GM18502 (cell line): ENCODE results near the gene SIK2.

Source experiments
- ATAC-seq: cut with Tn5 transposase; IDR thresholded peaks from one replicate; pipeline ENCODE4 v1.9.1; 2021; ENCODE audit warnings: mild to moderate bottlenecking; ENCODE audit not compliant: unreplicated experiment, poor library complexity

Gene SIK2

DNA sequence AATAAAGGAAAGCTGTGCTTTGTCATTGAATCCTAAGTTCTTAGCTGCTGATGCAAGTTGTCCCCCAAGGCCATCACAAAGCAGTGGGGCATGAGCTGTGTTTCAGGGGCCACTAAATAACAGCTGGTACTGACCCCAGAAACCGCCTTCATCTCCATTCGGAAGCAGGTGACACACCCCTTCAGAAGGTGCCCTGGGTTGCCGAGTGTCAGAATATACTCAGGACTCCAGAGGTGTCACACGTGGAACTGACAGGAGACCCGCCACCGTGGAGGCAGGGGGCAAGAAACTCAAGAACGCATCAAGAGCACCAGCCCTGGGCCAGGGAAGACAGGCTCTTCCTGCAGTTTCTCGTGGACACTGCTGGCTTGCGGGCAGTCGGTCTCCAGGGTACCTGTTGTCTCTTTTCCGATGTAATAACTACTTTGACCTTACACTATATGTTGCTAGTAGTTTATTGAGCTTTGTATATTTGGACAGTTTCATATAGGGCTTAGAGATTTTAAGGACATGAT, 122.4 kb downstream of the SIK2 start:
- no peak for ATAC-seq

DNA sequence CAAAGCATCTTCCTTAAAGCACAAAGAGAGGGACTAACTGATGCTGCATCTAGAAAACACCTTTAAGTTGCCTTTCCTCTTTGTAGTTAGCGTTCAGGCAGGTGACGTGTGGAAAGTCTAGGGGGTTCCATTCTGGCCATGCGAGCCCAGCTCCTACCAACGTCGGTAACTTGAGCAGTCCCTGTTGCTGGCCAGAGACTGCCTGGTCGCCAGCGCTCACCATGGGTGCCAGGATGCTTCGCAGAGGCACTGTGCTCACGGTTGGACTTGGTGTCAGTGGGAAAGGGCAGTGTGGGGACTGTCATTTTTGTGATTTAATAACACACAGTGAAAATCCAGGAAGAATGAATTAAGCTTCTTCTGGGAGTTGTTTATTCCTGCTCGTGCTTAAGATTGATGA, 123.4 kb downstream of the SIK2 start:
- ATAC-seq, result no peak

DNA sequence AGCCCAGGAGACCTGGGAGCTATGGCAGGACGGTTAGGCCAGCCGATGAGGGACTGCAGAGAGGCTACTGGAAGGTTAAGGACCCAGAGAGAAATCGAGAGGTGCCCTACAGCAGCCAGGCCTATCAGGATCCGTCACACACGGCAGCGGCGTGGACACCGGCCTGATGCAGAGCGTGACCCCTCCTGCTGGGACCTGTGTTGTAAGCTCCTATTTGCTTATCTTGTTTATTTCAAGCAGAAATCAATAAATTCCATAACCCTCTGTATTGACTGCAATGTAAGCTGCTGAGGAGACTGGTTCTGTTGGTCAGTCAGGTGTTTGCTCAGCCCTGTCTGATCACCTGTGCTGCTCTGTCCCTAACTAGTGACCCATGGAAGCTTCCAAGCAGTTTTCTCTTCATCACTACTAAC, 124.1 kb downstream of the SIK2 start:
- no peak for ATAC-seq

DNA sequence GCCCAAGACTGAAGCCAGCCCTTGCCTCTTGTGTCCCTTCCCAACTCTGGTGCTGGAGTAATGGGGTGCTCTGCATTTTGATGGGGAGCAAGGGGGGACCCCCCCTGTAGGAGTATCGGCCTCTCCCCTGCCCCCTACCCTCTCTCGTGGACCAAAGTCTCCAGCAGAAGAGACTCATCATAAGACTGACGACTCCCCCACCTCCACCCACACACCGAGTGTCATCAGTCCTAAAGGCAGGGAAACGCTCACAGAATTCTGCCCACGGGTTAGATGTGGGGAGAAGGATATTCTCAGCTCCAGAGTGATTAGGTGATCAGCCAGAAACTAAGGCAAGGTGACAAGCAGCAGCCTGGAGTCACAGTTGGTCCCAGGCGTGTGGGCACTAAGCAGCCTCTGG, 125.2 kb downstream of the SIK2 start:
- ATAC-seq, result no peak

DNA sequence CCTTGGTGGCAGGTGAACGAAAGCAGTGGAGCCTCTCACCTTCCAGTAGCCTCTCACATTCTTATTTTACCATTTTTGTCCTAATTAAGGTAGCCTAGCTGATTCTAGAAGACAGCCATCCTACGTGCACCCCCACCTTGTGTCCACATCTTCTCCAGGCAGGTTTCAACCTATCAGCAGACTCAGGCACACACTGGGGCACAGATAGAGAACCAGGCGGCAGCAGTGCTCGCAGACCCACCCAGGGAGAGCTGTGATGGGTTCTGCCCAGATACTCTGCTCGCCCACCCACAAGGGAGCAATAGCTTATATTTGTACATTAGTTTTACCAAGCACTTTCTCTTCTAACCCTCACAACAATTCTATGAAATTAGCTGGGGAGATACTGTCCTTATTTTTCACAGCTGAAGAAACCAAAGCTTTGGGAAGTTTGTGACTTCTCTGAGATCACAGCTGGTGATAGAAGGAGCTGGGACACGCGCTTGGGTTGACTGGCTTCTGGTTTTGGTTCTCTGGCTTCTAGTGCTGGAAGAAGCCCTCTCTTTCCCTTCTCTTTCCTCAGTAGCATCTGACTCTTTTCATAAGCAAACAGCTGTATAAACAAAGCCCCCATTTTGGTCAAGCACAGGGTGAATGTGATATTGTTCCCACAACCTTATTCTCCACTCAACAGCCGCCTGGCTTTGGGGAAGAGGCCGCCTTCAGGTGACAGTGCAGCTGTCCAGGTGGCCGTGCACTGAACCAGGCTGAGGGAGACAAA, 127.0 kb downstream of the SIK2 start:
- no peak for ATAC-seq

DNA sequence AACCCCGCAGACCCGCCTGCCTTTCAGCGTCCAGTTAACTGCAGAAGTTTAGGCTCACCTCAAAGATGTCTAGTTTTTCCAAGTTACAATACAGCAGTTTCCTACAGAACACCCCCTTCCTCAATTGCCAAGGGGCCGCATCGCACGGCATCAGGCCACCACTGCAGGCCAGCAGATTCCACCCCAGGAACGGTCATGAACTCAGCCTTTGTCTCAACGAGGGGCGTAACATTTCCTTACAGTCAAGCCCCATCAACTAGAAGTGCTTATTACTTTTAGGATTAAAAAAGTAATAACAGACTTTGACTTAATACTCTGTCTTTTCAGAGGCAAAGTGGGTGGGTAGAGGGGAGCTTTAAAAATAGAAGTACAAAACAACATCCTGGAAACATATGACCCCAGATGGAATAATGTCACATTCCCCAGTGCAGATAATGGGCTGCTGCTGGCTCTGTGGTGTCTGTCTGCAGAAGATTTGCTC, 127.6 kb downstream of the SIK2 start:
- no peak for ATAC-seq

DNA sequence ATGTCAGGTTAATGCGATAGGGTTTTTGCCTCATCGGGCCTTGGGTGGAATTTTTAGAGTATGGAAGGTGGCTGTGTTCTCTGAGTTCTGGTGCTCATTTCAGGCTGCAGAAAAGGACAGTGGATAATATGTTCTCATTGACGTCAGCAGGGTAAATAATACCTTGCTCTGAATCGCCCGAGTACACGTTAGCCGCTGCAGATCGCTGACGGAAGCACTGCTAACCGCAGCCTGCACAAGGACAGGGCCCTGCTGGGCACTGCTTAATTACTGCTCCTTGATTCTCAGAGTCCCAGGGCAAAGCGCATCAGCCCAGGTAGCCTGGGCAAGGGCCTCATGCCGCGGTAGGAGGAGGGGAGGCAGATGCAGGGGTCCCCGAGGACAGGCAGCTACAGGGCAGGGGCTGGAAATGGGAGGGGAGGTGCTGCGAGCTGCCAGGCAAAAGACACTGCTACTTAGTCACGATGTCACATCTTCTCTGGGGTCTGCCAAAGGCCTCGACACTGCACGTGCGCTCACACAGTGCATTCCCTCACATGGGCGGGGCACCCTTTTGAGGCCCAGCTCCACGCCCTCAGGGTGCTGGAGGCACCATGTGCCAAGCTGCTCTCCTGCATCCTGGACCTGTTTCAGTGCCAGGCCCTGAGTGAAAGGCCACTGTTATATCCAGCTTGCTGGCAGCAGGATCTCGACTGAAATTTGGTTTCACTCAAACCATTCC, 128.8 kb downstream of the SIK2 start:
- ATAC-seq, result no peak

DNA sequence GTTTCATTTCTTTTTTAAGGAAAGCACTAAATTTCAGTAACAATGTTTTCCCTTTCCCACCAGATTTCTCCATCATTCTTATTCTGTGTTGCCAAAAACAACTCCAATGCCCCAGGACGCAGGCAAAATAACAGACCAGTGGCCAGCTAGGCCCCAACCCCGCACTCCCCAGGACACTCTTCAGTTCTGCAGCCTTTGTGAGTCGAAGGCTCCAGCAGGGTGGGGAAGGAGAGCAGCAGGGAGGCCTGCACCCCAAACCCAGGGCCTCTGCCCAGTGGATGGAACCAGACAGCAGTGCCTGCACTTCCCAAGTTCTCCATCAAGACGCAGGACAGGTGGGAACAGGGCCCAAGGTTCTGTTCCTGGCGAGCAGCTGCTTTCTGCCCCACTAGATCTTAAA, 129.6 kb downstream of the SIK2 start:
- no peak for ATAC-seq

DNA sequence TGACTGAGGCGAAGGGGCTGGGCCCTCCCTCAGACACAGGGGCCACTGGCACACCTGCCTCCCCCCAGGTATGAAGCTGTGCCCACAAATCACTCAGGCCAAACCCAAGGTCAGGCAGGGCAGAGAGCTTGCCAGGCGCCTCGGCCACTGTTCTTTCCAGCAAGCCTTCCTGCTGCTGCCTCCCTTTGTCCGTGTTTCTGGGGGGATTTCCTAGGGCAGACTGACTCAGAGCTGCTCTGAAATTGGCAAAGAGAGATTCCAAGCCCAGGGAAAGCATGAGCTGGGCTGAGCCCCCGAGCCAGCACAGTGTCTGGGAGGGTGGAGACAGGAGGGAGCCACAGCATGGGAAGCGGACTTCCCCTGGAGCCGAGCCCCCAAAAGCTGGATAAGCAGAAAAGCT, 130.8 kb downstream of the SIK2 start:
- no peak for ATAC-seq

DNA sequence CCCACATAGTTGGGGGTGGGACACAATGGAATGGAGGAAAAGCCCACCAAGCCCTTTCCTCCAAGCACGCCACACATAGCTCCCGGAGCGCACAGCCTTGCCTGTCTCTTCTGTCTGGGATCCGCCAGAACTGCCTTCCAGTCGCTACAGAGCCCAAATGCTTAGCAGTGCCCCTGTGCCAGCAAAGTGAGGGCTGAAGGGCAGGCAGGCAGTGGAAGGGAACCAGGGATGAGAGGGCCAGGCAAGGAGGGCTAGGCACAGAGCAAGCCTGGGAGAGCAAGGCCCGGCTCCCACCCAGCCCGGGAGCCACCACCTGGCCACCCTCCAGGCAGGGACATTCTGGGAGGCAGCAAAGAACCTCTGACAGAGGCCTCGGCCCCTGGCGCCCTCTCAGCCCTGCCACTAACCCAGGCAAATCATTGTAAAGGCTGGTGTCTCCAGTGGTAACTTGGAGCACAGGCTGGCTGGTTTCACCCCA, 131.4 kb downstream of the SIK2 start:
- no peak for ATAC-seq

DNA sequence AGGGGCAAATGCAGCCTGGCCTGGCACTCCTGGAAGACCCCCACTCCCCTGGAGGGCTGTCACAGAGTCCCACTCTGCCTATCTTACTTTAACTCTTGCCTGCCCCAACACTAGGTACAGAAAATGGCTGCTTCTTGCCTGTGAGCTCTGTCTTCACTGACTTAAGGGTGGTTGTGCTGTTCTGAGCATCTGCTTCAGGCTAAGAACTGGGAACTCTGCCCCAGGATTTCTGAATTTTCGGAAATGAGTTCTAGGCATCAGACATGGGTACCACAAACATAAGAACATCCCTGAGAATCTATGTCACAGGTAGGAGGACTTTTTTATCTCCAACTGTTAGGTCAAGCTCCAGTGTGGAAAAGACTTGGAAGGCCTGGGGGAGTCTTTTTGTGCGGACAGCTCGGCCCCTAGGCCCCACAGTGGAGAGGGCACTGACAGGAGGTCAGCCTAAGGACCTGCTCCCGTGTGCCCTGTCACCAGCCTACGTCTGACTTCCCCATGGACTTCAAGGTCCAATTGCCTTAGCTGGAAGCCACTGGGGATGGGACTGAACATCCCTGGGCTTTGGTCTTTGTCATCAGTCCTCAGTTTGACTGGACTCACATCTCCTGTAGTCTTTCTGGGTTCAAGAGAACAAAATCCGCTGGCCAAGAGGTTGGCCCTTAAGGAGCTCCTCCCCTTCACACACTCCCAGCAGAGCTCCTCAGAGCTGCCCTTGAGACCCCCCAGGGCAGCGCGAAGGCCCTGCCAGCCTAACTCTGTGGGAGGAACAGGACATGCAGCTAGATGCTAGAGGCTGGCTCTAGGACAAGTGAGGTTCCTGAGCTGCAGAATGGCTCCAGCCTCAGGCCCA, 132.1 kb downstream of the SIK2 start:
- no peak for ATAC-seq

DNA sequence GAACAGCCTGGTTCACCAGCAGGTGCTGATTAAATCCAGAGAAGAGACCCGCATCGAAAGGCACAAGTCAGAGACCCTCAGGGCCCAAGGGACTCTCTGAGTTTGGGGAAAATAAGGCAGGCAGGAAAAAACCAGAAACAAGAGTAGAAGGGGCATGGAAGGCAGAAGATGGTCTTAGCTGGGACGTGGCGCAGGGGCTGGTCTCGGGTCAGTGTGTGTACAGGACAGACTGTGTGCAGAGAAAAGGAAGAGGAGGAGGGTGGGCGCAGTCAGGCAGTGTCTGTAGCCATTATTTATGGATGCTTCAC, 132.7 kb downstream of the SIK2 start:
- no peak for ATAC-seq

DNA sequence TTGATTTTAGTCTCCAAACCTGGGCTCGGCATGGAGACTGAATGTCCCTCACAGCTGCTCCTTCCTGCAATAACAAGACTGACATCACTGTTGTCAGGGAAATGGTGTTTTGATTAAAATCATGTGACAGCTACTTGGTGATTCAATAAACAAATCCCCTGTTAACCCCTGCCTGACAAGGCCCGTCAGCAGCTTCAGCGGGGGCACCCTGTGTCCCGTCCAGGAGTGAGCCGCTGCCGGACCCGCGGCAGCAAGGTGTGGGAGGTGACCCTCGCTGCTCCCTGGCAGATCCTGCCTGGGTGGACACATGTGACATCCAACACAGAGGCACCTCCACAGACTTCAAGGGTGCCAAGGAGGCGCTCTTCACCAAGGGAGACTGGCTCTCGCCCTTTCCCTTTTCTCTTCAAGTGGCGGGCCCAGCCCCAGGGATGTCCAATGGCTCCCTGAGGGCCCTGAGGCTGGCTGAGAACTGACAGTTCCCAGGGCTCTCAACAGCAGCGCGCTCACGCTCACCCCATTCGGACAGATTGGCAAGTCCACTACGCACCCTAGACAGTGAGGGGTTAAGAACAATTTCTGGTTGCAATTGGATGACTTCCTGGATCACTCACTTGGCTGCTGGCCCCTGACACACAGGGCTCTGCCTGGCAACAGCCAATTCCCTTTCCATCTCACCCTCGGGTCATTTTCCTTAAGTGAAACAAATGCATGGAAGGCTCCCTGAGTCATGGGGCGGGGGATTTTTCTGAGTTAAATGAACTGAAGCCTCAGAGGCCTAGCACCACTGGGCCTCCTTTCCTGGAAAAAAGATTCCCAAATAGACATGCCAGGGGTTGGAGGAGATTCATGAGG, 133.2 kb downstream of the SIK2 start:
- ATAC-seq, result no peak

DNA sequence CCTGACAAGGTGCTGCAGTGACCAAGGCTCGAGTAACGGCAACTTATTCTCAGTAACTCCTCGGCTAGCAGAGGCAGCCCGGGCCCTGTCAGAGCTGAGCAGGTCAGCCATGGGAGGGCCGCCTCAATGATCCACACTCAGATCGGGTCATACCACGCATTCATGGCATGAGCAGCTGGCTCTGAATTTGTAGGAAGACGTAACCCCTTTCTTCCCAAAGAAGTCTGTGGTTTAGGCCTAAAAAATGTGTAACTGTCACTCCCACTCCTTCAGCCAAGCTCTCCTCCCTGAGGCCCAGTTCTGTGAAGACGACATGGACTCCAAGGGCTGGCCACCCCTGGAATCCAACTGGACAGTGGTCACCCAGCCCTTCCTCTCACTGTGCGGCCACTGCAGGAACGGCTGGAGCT, 133.9 kb downstream of the SIK2 start:
- no peak for ATAC-seq

DNA sequence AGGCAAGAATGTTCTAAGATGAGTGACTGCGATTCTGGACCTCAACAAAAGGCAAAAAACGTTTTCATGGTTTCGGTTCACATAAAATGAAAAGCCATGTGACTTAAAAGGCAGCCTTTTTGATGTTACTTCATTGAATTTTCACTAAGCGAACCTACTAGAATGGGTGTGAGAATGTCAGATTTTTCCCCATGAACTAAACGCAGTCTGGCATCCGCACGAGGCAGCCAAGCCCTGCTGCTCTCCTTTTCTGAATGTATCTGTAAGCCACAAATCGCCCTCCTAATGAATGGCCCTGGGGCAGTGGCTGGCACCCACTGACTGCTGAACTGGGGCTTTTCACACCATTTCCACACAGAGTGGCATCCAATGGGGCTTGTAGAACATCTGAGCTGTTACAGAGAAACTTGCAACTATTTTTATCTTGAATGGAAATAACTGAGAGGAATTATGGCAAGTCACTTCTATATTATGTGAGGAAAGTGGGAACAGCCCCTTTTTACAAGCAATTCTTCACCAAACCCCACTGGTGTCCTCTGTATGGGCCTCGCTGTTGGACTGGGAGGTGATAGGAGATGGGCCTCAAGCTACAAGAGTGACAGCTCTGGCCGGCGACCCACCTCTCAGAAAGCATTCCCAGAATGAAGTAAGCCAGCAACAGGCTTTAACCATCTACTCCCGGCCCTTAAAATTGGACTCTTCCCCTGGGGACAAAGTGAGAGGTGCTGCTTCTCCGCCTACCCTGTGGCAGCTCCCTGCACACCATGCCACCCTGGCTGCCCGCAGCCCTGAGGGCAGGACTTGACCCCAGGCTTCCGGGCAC, 134.6 kb downstream of the SIK2 start:
- ATAC-seq, result no peak

DNA sequence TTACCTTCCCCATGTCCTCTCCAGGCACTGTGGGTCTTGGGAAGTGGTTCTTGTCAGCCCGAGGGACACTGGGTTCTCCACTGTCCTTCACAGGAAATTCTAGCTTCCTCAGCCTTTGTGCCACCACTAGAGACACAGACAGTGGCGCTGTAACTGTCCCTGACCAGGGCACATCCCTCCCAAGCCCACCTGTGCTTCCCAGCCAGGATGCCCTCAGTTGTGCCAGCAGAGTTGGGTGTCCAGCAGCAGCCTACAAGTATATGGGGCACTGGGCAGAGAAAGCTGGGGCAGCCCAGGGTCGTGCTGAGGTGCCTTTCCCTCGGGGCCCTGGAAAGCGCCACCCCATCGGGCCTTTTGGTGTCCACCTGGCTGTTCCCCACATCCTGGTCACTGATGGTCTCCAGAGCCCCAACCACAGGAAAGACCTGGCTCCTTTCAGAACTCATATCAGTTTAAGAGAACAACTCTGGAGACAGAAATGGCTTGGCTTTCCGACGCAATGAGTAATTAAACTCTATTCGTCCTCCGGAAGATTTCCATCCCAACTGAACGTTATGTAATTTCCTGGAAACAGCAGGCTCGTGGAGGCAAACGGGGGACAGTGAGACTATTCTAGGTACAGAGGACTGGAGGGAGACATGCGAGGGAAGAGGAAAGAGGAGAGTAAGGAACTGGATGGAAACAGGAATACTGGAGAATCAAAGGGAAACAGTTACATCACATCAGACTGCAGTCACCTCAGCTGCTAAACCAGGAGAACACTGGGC, 135.4 kb downstream of the SIK2 start:
- no peak for ATAC-seq

DNA sequence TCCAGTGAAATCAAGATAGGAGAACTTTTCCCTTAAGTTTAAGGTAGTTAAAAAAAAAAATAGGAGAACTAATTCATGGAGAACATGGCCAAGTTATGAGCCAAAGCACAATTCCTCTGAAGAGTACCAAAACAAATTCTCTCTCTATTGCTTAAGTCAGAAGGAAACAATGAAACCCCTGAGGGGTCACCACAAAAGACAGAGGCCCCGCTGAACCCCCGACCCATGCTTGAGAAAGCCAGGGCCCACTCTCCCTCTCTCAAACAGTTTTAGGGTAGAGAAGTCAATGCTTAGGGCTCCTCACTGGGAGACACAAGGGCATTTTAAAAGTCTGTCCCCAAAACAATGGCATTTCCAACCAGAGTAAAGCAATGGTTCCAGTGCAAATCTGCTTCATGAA, 137.1 kb downstream of the SIK2 start:
- no peak for ATAC-seq

DNA sequence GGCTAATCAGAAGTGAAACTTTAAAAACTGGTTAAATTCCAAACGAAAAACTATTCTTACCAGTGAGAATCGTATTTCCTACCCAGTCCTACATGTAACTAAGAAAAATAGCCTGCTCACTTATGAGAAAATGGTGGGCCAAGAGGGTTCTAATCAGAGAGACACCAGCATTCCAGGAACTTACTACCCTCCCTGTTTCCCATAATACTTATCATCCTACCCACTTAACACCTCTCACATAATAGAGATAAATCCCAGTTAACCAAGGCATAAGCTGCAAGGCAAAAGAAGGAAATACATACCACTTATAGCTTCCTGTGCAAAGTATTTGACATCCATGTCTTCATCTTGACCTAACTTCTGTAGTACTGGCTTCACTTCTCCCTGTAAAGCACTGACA, 139.5 kb downstream of the SIK2 start:
- ATAC-seq, result no peak
